Heart left ventricle (tissue), 16 donors: ENCODE measurements around the gene SART1. TPM values are rescaled to one million over a fixed set of nuclear protein-coding genes. Genes with fewer than 3 reads are reported as not detected.
A peak's percentile ranks its signal among the peaks of the same experiment; 100 is the strongest.

Experiments
- ATAC-seq, 4 donors: fragments of 200-7000 bp; cut with Tn5 transposase; one replicate each; pipeline ENCODE4 v1.9.1; 2020 to 2022; ENCODE audit warnings: moderate library complexity in 4 of 4, mild to moderate bottlenecking in 3 of 4, moderate number of reproducible peaks in 1 of 4
- DNase-seq, 5 donors: peaks; one replicate each; pipeline ENCODE4 v3.0.0-alpha.2; 2020
- H3K27ac ChIP-seq, 12 donors: fragments of 200-600 bp; sonication (generic) in 4 of 12; one replicate each; pipeline versions ENCODE4 v1.5.0 to v1.8.0; 2016 to 2022; ENCODE audit warnings: mild to moderate bottlenecking in 2 of 12
- H3K27me3 ChIP-seq, 9 donors: fragments of 200-600 bp; sonication (generic) in 2 of 9; one replicate each; pipeline versions ENCODE4 v1.5.1 to v1.8.0; 2016 to 2022; ENCODE audit warnings: mild to moderate bottlenecking in 3 of 9
- H3K36me3 ChIP-seq, 9 donors: fragments of 200-600 bp; sonication (generic) in 2 of 9; one replicate each; pipeline versions ENCODE4 v1.5.0 to v1.8.0; 2018 to 2022; ENCODE audit warnings: mild to moderate bottlenecking in 2 of 9
- H3K4me1 ChIP-seq, 12 donors: fragments of 200-600 bp; sonication (generic) in 4 of 12; one replicate each; pipeline versions ENCODE4 v1.5.0 to v1.8.0; 2016 to 2022; ENCODE audit warnings: mild to moderate bottlenecking in 3 of 12
- H3K4me3 ChIP-seq, 12 donors: fragments of 200-600 bp; sonication (generic) in 4 of 12; one replicate each; pipeline versions ENCODE4 v1.5.0 to v1.8.0; 2017 to 2022; ENCODE audit warnings: mild to moderate bottlenecking in 9 of 12, moderate library complexity in 4 of 12
- H3K9me3 ChIP-seq, 12 donors: fragments of 200-600 bp; sonication (generic) in 4 of 12; one replicate each; pipeline versions ENCODE4 v1.5.0 to v1.8.0; 2016 to 2022; ENCODE audit warnings: mild to moderate bottlenecking in 1 of 12
- POLR2A ChIP-seq, 2 donors: fragments of 450-650 bp; IDR thresholded peaks; one replicate each; pipeline ENCODE4 v1.6.1; 2017; ENCODE audit warnings: antibody characterized with exemption in 2 of 2, mild to moderate bottlenecking in 2 of 2, moderate library complexity in 2 of 2
- WGBS, 4 donors: extraction: QIAGEN DNeasy Blood & Tissue Kit in 2 of 4; methylation state at CpG; one replicate each; pipeline versions ENCODE4 v1.1.5 to v1.1.7; 2013 to 2018; 5-methylcytosine and 5-hydroxymethylcytosine counted together
- intact Hi-C, 10 donors: fragments of 100-400 bp; cut with DNase I; formaldehyde crosslinking; loops; one replicate each; pipeline versions ENCODE4 v1.11.1 to v1.14.2; 2022
- polyA plus RNA-seq, 2 donors: library from polyadenylated mRNA; stranded (reverse); fragments of 200-250 nt; gene quantifications; one replicate each; pipeline ENCODE4 v1.2.3, GENCODE V29; 2013
- total RNA-seq, 9 donors: library from RNA; depleted of rRNA in 2 of 9; stranded (reverse); fragments of >200 nt in 2 of 9; fragmentation: NEBNext Ultra II Directional in 3 of 9; extraction: Animal tissue kit (Norgen Biotek cat#: 25700) in 3 of 9; gene quantifications; one replicate each; pipeline versions ENCODE4 v1.1.0 to v1.2.4, GENCODE V29; 2016 to 2023
- TF ChIP-seq, protein P1 (sequence below), 12 donors: fragments of 200-600 bp; sonication (generic) in 4 of 12; IDR thresholded peaks; one replicate each; pipeline versions ENCODE4 v1.5.0 to v1.8.0; 2018 to 2022; ENCODE audit warnings: antibody characterized with exemption in 12 of 12, mild to moderate bottlenecking in 5 of 12
- donor health status: ischemic (EF 13 %, LVEDD 7.1; RV severe dilation, severe dysfunction).
- donor health status: healthy with polysubstance abuse.
- donor health status: DM: no; HTN: yes; CAD: no.
- donor health status: DM: no; HTN: no; CAD: no.
- donor health status: ischemic (EF 25% LVEDD 6.9; RV normal size, moderate dysfunction).
- donor health status: ischemic (EF 25% LVEDD 5.7; RV mildly dilated, moderate dysfunction).
- donor health status: healthy.
- donor health status: DM: yes; HTN: yes; CAD: no.
- donor health status: ischemic (EF 35%, LVEDD 5.7; RV mildly dilated, moderate dysfunction).
- donor health status: nonischemic (EF 11% LVEDD 7.7; RV severe dilation, severe dysfunction).
- donor health status: DM: yes; HTN: yes; CAD: no.
- donor health status: PGD.
- donor health status: ischemic (EF 29% LVEDD 5.4; RV normal size, mild dysfunction).
- donor health status: nonischemic (EF 23%, LVEDD 6.1; RV moderate dilation, normal function).

SART1 gene
- total and polyA plus RNA-seq, 11 donors, result 21.6 to 70.1 (median 31.5) TPM

DNA sequence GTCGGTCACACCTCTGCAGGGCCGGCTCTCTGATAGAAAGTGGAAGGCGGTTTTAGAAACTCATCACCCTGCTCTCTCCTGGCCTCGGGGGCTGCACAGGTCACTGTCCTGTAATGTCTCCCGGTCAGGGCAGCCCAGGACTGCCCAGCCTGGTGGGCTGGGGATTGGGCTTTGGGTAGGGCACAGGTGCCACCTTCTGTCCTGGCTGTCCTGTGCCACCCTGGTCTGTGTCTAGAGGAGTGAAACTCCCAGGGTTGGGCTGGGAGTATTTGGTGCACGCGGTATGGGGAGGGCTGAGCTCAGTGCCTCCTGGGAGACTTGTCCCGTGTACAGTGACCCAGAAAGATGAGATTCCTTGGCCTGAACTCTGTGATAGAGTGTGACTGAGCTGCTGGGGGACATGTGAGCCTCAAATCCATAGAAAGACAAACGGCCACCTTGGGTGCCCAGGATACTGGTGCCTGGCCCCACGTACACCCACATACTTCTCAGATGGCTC is 17.8 kb downstream of the SART1 start:
- ATAC-seq, result peak in 1 of 4 donors; percentile 5
- TF ChIP-seq, protein P1, sequence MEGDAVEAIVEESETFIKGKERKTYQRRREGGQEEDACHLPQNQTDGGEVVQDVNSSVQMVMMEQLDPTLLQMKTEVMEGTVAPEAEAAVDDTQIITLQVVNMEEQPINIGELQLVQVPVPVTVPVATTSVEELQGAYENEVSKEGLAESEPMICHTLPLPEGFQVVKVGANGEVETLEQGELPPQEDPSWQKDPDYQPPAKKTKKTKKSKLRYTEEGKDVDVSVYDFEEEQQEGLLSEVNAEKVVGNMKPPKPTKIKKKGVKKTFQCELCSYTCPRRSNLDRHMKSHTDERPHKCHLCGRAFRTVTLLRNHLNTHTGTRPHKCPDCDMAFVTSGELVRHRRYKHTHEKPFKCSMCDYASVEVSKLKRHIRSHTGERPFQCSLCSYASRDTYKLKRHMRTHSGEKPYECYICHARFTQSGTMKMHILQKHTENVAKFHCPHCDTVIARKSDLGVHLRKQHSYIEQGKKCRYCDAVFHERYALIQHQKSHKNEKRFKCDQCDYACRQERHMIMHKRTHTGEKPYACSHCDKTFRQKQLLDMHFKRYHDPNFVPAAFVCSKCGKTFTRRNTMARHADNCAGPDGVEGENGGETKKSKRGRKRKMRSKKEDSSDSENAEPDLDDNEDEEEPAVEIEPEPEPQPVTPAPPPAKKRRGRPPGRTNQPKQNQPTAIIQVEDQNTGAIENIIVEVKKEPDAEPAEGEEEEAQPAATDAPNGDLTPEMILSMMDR (IDR thresholded peaks at IDR 0.05), result no peak
- TF ChIP-seq POLR2A (IDR thresholded peaks at IDR 0.05), result no peak
- intact Hi-C loops, result no loop called here

DNA sequence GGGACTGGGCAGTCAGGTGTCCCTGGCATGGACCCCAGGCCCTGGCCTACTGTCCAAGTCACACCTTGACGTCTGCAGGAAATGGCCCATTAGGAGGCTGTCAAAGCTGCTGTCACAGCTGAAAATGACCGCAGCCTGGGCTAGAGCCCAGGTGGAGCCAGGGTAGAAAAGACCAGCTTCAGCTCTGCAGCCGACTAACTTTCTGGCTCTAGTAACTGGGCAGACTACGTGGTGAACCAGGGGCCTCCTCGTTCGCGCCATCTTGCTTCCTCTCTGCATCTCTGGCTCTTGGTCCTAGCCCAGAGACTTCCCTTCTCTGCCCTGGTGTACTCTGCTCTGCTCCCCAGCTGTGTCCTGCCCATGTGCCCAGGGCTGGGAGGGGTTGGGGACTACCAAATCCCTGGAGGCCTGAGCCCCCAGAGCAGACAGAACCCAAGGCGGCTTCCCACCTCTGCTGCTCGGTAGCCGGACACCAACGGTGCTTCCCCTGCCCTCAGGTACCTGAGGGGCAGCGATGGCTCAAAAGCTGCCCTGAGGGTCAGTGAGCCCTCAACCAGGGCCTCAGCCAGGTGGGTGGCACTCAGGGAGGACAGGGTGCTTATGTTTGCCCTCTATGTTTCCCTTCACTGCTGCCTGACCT is 19.7 kb downstream of the SART1 start:
- no peaks in the 10 kb centered on the region for H3K27me3 ChIP-seq
- no peak overlapping the region for H3K27ac ChIP-seq
- H3K4me3 ChIP-seq, result no peak overlapping the region
- ATAC-seq (peak in 2 of 4 donors; percentile 16), DNase-seq (no peak)
- no peaks in the 10 kb centered on the region for H3K9me3 ChIP-seq
- H3K4me1 ChIP-seq, result no peaks in the 10 kb centered on the region
- intact Hi-C loops, result loop anchor here in 4 of 10 donors (10.0 kb wide), 3 partner anchors 96 to 276 kb away; partner anchors contain the start of genes FIBP (in 2 of the 4) and KAT5 (in 2 of the 4)
- 76 to 82% (median 80%) methylated on average over 10 to 12 of the region's 12 CpGs for WGBS, 4 donors
- peaks cover 0 to 41% (median 33%) of the 10 kb centered on the region in 9 donors for H3K36me3 ChIP-seq
- TF ChIP-seq POLR2A (IDR thresholded peaks at IDR 0.05), result no peak
- TF ChIP-seq, protein P1 (IDR thresholded peaks at IDR 0.05), result no peak

More for the DNA sequence above, 17.8 kb downstream of the SART1 start:
- Histone ChIP-seq H3K36me3 (peaks cover 0 to 53% (median 42%) of the 10 kb centered on the region in 9 donors), H3K4me3 (no peak overlapping the region), H3K27me3 (no peaks in the 10 kb centered on the region), H3K4me1 (no peaks in the 10 kb centered on the region), H3K9me3 (no peaks in the 10 kb centered on the region), H3K27ac (no peak overlapping the region)
- WGBS, 4 donors, result 73 to 84% (median 77%) methylated on average over 5 to 10 of the region's 10 CpGs
- no peak for DNase-seq

DNA sequence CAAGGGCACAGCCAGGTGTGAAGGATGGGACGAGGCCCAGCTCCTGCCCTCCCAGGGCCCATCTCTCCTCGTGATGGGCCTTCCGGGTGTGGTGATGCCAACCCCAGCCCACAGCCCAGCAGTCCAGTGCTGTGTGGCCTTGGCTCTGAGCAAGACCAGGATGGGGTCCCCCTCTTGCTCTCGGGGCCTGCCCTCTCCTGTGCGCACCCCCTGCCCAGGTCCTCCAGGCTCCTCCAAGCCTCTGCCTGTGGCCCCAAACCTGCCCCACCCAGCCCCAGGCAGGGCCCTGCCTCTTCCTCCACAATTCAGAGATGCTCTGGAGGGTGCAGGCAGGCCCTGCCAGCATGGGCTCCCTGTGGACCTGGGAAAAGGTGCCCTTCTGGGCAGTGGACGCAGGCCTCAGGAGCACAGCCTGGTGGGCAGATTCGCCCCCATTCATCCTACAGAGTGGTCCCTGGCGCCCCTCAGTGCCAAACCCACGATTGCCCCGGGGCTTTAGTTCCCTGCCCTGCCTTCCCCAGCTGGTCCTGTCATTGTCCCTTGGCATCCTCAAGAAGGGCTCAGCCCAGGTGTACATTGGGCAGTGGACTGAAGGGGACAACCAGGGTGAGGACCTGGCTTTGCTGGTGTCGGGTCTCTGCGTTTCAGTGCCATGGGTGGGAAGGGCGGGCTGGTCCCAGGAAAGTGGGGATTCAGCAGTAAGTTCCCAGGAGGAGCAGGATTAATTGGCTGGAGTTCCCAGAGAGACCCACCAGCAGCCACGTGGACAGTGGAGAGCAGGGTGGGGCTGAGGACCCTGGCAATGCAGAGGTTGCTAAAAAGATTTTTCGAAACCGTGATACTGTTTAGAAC is 20.7 kb downstream of the SART1 start:
- TF ChIP-seq, protein P1 (IDR thresholded peaks at IDR 0.05), result no peak
- no peak for TF ChIP-seq POLR2A (IDR thresholded peaks at IDR 0.05)
- 61 to 77% (median 71%) methylated on average over 12 to 16 of the region's 16 CpGs for WGBS, 4 donors
- peaks cover 0 to 32% (median 24%) of the 10 kb centered on the region in 9 donors for H3K36me3 ChIP-seq
- ATAC-seq (peak in 1 of 4 donors; percentile 9), DNase-seq (no peak)
- H3K4me3 ChIP-seq, result no peak overlapping the region
- intact Hi-C loops, result loop anchor here in 4 of 10 donors (10.0 kb wide), 3 partner anchors 97 to 277 kb away; partner anchors contain the start of genes FIBP (in 2 of the 4) and KAT5 (in 2 of the 4)
- H3K27ac ChIP-seq, result no peak overlapping the region
- H3K4me1 ChIP-seq, result no peaks in the 10 kb centered on the region
- no peaks in the 10 kb centered on the region for H3K9me3 ChIP-seq
- no peaks in the 10 kb centered on the region for H3K27me3 ChIP-seq
